Panc1 (cell line): ENCODE measurements around the gene SCOC.

Experiments used
- TCF7L2 ChIP-seq: IDR thresholded peaks from 2 replicates; pipeline ENCODE4 v1.6.1; 2011; ENCODE audit warnings: mild to moderate bottlenecking, low read depth, low read length, inconsistent platforms
- TF ChIP-seq, protein P1 (sequence below): fragments of 450-650 bp; IDR thresholded peaks from 2 replicates; pipeline ENCODE4 v1.5.1; 2017; ENCODE audit warnings: mild to moderate bottlenecking

DNA sequence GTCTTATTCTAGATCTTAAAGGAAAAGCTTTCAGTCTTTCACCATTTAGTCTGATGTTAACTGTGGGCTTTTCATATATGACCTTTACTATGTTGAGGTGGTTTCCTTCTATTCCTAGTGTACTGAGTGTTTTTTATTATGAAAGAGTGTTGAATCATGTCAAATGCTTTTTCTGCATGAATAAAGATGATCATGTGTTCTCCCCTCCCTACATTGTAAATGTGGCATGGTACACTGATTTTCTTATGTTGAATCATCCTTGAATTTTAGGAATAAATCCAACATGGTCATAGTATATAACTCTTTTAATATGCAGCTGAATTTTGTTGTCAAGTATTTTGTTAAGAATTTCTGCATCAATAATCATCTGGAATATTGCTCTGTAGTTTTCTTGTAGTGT lies 49.7 kb downstream of the SCOC start:
- no peak for TF ChIP-seq TCF7L2
- TF ChIP-seq, protein P1, sequence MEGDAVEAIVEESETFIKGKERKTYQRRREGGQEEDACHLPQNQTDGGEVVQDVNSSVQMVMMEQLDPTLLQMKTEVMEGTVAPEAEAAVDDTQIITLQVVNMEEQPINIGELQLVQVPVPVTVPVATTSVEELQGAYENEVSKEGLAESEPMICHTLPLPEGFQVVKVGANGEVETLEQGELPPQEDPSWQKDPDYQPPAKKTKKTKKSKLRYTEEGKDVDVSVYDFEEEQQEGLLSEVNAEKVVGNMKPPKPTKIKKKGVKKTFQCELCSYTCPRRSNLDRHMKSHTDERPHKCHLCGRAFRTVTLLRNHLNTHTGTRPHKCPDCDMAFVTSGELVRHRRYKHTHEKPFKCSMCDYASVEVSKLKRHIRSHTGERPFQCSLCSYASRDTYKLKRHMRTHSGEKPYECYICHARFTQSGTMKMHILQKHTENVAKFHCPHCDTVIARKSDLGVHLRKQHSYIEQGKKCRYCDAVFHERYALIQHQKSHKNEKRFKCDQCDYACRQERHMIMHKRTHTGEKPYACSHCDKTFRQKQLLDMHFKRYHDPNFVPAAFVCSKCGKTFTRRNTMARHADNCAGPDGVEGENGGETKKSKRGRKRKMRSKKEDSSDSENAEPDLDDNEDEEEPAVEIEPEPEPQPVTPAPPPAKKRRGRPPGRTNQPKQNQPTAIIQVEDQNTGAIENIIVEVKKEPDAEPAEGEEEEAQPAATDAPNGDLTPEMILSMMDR: no peak
